Brain pericyte (primary cell): ENCODE results near the gene SLC14A1.
A peak's percentile ranks its signal among the peaks of the same experiment; 100 is the strongest.

ENCODE experiments used
- DNase-seq: peaks from one replicate; pipeline ENCODE4 v3.0.0-alpha.2; 2012; ENCODE audit warnings: low read depth, low spot score

SLC14A1 gene

DNA sequence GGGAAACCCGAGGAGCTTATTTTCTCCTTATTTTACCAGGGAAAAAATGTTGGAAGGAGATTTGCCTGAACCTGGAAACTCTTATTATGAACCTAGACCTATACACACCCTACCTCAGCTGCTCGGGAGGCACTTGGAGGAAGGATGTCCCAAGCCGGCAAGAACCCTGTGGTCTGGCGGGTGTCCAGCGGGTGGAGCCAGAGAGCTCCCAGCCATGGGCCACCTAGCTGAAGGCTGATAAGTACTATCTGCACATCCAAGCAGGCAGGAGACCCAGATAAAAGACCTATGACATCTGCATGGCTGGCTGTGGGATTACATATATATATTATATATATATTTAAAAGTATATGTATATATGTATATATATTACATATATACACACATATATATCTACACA lies 1.1 kb upstream of the SLC14A1 start:
- DNase-seq: peak; percentile 44

GRCh38 chr18:45724601-45725000 lies 620 bp downstream of the SLC14A1 start:
- no peak for DNase-seq

GRCh38 chr18:45725336-45725735 lies 1.4 kb downstream of the SLC14A1 start:
- DNase-seq: no peak

GRCh38 chr18:45726603-45727002 lies 2.6 kb downstream of the SLC14A1 start:
- peak; percentile 27 for DNase-seq

- DNase-seq: no peak
Observed at GRCh38 chr18:45727068-45727467, 3.1 kb downstream of the SLC14A1 start.

DNA sequence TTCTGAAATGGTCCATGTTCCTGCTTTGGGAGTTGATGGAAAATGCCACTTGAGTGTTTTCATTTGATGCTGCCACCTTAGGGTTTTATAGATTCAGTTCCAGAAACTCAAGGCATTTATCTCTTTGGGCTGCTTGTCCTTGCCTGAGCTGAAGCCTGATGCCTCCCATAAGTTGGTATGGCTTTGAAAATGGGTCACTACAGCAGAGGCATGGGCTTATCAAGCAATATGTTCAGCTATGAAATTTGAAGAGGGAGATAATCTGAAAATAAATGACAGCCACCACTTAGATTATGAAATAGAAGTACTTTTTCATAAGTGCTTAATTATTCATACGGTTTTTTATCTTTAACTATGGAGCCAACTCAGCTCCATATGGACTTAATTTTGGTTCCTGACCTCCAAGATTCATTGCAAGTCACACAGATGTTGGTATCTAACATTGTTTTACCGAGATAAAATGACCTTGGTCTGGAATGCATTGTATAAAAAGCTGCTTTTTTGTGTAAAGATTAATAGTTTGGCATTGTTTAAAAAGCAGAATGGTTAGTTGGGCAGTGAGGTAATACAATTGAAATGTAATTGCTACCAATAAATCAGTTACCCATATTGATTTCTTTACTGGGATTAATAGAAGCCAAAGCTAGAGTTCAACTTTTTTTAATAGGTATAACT lies 4.5 kb downstream of the SLC14A1 start:
- DNase-seq: no peak

- DNase-seq: peak; percentile 17
Observed at GRCh38 chr18:45730832-45731575, 7.0 kb downstream of the SLC14A1 start.

GRCh38 chr18:45731716-45732115 lies 7.7 kb downstream of the SLC14A1 start:
- no peak for DNase-seq

- DNase-seq: no peak
Observed at GRCh38 chr18:45733535-45733934, 9.6 kb downstream of the SLC14A1 start.

DNA sequence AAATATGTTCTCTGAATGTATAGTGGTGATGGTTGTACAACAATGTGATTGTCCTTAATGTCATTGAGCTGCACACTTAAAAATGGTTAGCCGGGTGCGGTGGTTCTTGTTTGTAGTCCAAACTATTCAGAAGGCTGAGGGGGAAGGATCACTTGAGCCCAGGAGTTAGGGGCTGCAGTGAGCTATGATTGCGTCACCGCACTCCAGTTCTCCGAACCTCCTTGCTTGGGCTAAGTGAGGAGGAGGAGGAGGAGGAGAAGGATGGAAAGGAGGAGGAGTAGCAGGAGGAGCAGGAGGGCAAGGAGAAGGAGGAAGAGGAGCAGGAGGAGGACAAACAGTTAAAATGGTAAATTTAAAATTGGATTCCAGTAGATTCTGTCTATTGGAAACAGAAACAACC lies 10.5 kb downstream of the SLC14A1 start:
- no peak for DNase-seq

GRCh38 chr18:45734944-45735343 lies 11.0 kb downstream of the SLC14A1 start:
- DNase-seq: no peak

DNA sequence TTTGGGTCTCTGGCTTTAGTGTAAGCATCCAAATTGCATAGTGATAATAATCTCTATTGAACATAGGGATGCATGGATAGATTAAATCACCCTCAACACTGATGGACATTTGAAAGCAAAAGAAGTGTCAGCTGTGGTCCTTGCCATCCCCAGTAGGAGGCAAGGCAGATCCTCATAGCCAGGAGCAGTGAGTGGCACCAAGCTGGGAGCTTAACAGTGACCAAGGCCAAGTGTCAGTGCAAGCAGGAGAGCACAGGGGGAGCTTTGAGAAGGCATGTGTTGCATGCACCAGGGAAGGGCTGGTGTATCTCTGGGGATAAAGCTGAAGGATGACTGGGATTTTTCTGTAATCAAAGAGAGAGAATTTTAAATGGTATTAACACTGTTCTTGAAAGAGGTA lies 14.7 kb downstream of the SLC14A1 start:
- no peak for DNase-seq

- DNase-seq: no peak
Observed at GRCh38 chr18:45739268-45739667, 15.3 kb downstream of the SLC14A1 start.

- no peak for DNase-seq
Observed at GRCh38 chr18:45739848-45740247, 15.9 kb downstream of the SLC14A1 start.

- no peak for DNase-seq
Observed at GRCh38 chr18:45741056-45741455, 17.1 kb downstream of the SLC14A1 start.

- DNase-seq: no peak
Observed at GRCh38 chr18:45745817-45746461, 22.0 kb downstream of the SLC14A1 start.

- DNase-seq: no peak
Observed at GRCh38 chr18:45748501-45748900, 24.5 kb downstream of the SLC14A1 start.

- DNase-seq: no peak
Observed at GRCh38 chr18:45749918-45750689, 26.1 kb downstream of the SLC14A1 start.

GRCh38 chr18:45751766-45752165 lies 27.8 kb downstream of the SLC14A1 start:
- no peak for DNase-seq

- no peak for DNase-seq
Observed at GRCh38 chr18:45752681-45753080, 28.7 kb downstream of the SLC14A1 start.

DNA sequence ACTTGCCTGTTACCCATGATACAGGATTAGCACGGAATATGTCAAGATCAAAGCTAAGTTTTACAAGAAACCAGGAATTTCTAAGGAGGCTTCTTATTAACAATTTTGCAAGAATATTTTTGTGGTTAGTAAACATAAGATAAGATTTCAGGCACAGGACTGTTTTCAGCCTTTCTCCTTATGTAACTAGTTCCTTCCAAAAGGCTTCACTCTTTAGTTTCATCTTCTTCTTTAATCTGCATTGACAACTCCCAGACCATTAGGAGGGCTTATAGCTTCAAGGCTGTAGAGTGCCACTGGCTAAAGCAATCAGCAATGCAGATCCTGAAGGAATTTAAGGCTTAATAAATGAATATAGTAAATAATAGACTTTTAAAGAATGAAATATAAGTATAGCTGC lies 29.3 kb downstream of the SLC14A1 start:
- no peak for DNase-seq

DNA sequence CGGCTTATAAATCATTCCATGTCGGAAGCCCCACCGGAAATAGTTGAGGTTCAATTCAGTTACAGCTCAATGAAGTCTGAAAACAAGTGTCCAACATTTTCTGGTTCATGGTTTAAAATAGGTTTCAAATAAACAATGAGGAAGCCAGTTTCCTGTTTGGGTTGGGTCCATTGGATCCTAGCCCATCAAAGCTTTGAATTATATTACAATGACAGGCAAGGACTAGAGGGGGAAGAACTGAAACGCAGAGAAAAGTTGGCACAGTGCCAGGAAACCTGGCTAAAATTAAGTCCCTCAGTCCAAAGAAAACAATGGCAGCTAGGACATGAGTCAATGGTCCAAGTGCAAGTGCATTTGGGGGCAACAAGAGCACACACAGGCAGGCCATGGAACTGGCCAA lies 32.0 kb downstream of the SLC14A1 start:
- DNase-seq: peak; percentile 25
